ENCODE data around the gene BMP10.
A peak's percentile ranks its signal among the peaks of the same experiment; 100 is the strongest.

The BMP10 gene

GRCh38 chr2:68839260-68839833, 31.9 kb downstream of the BMP10 start:
- Mint-ChIP-seq H3K27me3 (no peaks in the 10 kb centered on the region), H3K9me3 (no peaks in the 10 kb centered on the region), H3K27ac (peak overlapping the region; percentile 62), H3K4me3 (no peak overlapping the region), H3K36me3 (no peaks in the 10 kb centered on the region), H3K4me1 (peaks cover 18% of the 10 kb centered on the region)

GRCh38 chr2:68838641-68839040, 32.6 kb downstream of the BMP10 start:
- no peaks in the 10 kb centered on the region for H3K36me3 Mint-ChIP-seq
- no peak overlapping the region for H3K4me3 Mint-ChIP-seq
- no peaks in the 10 kb centered on the region for H3K9me3 Mint-ChIP-seq
- no peaks in the 10 kb centered on the region for H3K27me3 Mint-ChIP-seq
- no peak overlapping the region for H3K27ac Mint-ChIP-seq
- H3K4me1 Mint-ChIP-seq, result peaks cover 18% of the 10 kb centered on the region

GRCh38 chr2:68837861-68838341, 33.3 kb downstream of the BMP10 start:
- no peaks in the 10 kb centered on the region for H3K9me3 Mint-ChIP-seq
- no peaks in the 10 kb centered on the region for H3K27me3 Mint-ChIP-seq
- no peak overlapping the region for H3K27ac Mint-ChIP-seq
- H3K4me3 Mint-ChIP-seq, result peak overlapping the region; percentile 15
- H3K4me1 Mint-ChIP-seq, result peaks cover 22% of the 10 kb centered on the region
- no peaks in the 10 kb centered on the region for H3K36me3 Mint-ChIP-seq

- no peaks in the 10 kb centered on the region for H3K27me3 Mint-ChIP-seq
- H3K4me3 Mint-ChIP-seq, result peak overlapping the region; percentile 15
- H3K9me3 Mint-ChIP-seq, result no peaks in the 10 kb centered on the region
- no peaks in the 10 kb centered on the region for H3K36me3 Mint-ChIP-seq
- H3K27ac Mint-ChIP-seq, result no peak overlapping the region
- peaks cover 28% of the 10 kb centered on the region for H3K4me1 Mint-ChIP-seq
Measured at GRCh38 chr2:68837164-68837860, 33.9 kb downstream of the BMP10 start.

GRCh38 chr2:68835621-68836020, 35.6 kb downstream of the BMP10 start:
- no peak overlapping the region for H3K4me3 Mint-ChIP-seq
- no peaks in the 10 kb centered on the region for H3K9me3 Mint-ChIP-seq
- no peaks in the 10 kb centered on the region for H3K36me3 Mint-ChIP-seq
- H3K27me3 Mint-ChIP-seq, result no peaks in the 10 kb centered on the region
- peaks cover 45% of the 10 kb centered on the region for H3K4me1 Mint-ChIP-seq
- H3K27ac Mint-ChIP-seq, result no peak overlapping the region

- no peaks in the 10 kb centered on the region for H3K27me3 Mint-ChIP-seq
- H3K27ac Mint-ChIP-seq, result no peak overlapping the region
- no peaks in the 10 kb centered on the region for H3K9me3 Mint-ChIP-seq
- no peak overlapping the region for H3K4me3 Mint-ChIP-seq
- H3K36me3 Mint-ChIP-seq, result no peaks in the 10 kb centered on the region
- H3K4me1 Mint-ChIP-seq, result peaks cover 52% of the 10 kb centered on the region
Measured at GRCh38 chr2:68834737-68835376, 36.3 kb downstream of the BMP10 start.

- H3K36me3 Mint-ChIP-seq, result no peaks in the 10 kb centered on the region
- H3K27ac Mint-ChIP-seq, result no peak overlapping the region
Measured at GRCh38 chr2:68833162-68833561, 38.0 kb downstream of the BMP10 start.

GRCh38 chr2:68832233-68832869, 38.8 kb downstream of the BMP10 start:
- Mint-ChIP-seq H3K36me3 (no peaks in the 10 kb centered on the region), H3K27me3 (no peaks in the 10 kb centered on the region), H3K4me3 (peak overlapping the region; percentile 60), H3K9me3 (no peaks in the 10 kb centered on the region), H3K27ac (peak overlapping the region; percentile 93), H3K4me1 (peaks cover 69% of the 10 kb centered on the region)

More at GRCh38 chr2:68833162-68833561, 38.0 kb downstream of the BMP10 start:
- no peak overlapping the region for H3K4me3 Mint-ChIP-seq
- H3K9me3 Mint-ChIP-seq, result no peaks in the 10 kb centered on the region
- H3K4me1 Mint-ChIP-seq, result peaks cover 69% of the 10 kb centered on the region
- H3K27me3 Mint-ChIP-seq, result no peaks in the 10 kb centered on the region

- no peaks in the 10 kb centered on the region for H3K36me3 Mint-ChIP-seq
- H3K9me3 Mint-ChIP-seq, result no peaks in the 10 kb centered on the region
- H3K4me1 Mint-ChIP-seq, result peaks cover 69% of the 10 kb centered on the region
- peak overlapping the region; percentile 93 for H3K27ac Mint-ChIP-seq
- no peaks in the 10 kb centered on the region for H3K27me3 Mint-ChIP-seq
- H3K4me3 Mint-ChIP-seq, result peak overlapping the region; percentile 60
Measured at GRCh38 chr2:68831686-68832232, 39.4 kb downstream of the BMP10 start.

- peaks cover 67% of the 10 kb centered on the region for H3K4me1 Mint-ChIP-seq
- H3K27me3 Mint-ChIP-seq, result no peaks in the 10 kb centered on the region
- peaks cover 3% of the 10 kb centered on the region for H3K36me3 Mint-ChIP-seq
- H3K27ac Mint-ChIP-seq, result peak overlapping the region; percentile 94
- H3K9me3 Mint-ChIP-seq, result no peaks in the 10 kb centered on the region
- H3K4me3 Mint-ChIP-seq, result peak overlapping the region; percentile 70
Measured at GRCh38 chr2:68829749-68830148, 41.4 kb downstream of the BMP10 start.

GRCh38 chr2:68828887-68829708, 42.1 kb downstream of the BMP10 start:
- H3K4me3 Mint-ChIP-seq, result peak overlapping the region; percentile 70
- H3K4me1 Mint-ChIP-seq, result peaks cover 67% of the 10 kb centered on the region
- peak overlapping the region; percentile 94 for H3K27ac Mint-ChIP-seq
- H3K27me3 Mint-ChIP-seq, result no peaks in the 10 kb centered on the region
- H3K36me3 Mint-ChIP-seq, result peaks cover 5% of the 10 kb centered on the region
- no peaks in the 10 kb centered on the region for H3K9me3 Mint-ChIP-seq

- Mint-ChIP-seq H3K9me3 (no peaks in the 10 kb centered on the region), H3K27ac (peak overlapping the region; percentile 17), H3K36me3 (peaks cover 14% of the 10 kb centered on the region), H3K4me1 (peaks cover 68% of the 10 kb centered on the region), H3K27me3 (no peaks in the 10 kb centered on the region), H3K4me3 (no peak overlapping the region)
Measured at GRCh38 chr2:68827666-68828065, 43.5 kb downstream of the BMP10 start.

- H3K4me1 Mint-ChIP-seq, result peaks cover 51% of the 10 kb centered on the region
- peak overlapping the region; percentile 42 for H3K27ac Mint-ChIP-seq
- peaks cover 16% of the 10 kb centered on the region for H3K36me3 Mint-ChIP-seq
- no peaks in the 10 kb centered on the region for H3K9me3 Mint-ChIP-seq
- no peak overlapping the region for H3K4me3 Mint-ChIP-seq
- H3K27me3 Mint-ChIP-seq, result no peaks in the 10 kb centered on the region
Measured at GRCh38 chr2:68825866-68826265, 45.3 kb downstream of the BMP10 start.

- peak overlapping the region; percentile 42 for H3K27ac Mint-ChIP-seq
- peaks cover 18% of the 10 kb centered on the region for H3K36me3 Mint-ChIP-seq
- no peaks in the 10 kb centered on the region for H3K27me3 Mint-ChIP-seq
- H3K4me3 Mint-ChIP-seq, result no peak overlapping the region
- H3K4me1 Mint-ChIP-seq, result peaks cover 44% of the 10 kb centered on the region
- H3K9me3 Mint-ChIP-seq, result no peaks in the 10 kb centered on the region
Measured at GRCh38 chr2:68824831-68825230, 46.4 kb downstream of the BMP10 start.

Data from activated naive CD4-positive, alpha-beta T cell treated with anti-CD3 and anti-CD28 coated beads, Interleukin-2, amount 50 U/mL, for 24 hours (primary cell).